HG03565 (cell line): ENCODE measurements around the gene MARCHF10.

Experiments
- ATAC-seq: cut with Tn5 transposase; IDR thresholded peaks from one replicate; pipeline ENCODE4 v1.9.1; 2021; ENCODE audit warnings: mild to moderate bottlenecking, moderate library complexity; ENCODE audit not compliant: unreplicated experiment

Gene MARCHF10

GRCh38 chr17:62822080-62822904 lies 14.2 kb upstream of the MARCHF10 start:
- ATAC-seq, result no peak

GRCh38 chr17:62821189-62822079 lies 13.3 kb upstream of the MARCHF10 start:
- ATAC-seq, result no peak

GRCh38 chr17:62819511-62820221 lies 11.6 kb upstream of the MARCHF10 start:
- ATAC-seq, result no peak

GRCh38 chr17:62818526-62818925 lies 10.4 kb upstream of the MARCHF10 start:
- ATAC-seq, result no peak

GRCh38 chr17:62816282-62816839 lies 8.2 kb upstream of the MARCHF10 start:
- ATAC-seq, result no peak

- ATAC-seq, result no peak
These were observed 1.5 kb upstream of the MARCHF10 start for GRCh38 chr17:62809656-62810055.

- no peak for ATAC-seq
These were observed 459 bp upstream of the MARCHF10 start for GRCh38 chr17:62808576-62808970.

- no peak for ATAC-seq
These were observed 2.9 kb downstream of the MARCHF10 start for GRCh38 chr17:62805234-62805633.

GRCh38 chr17:62804822-62805221 lies 3.3 kb downstream of the MARCHF10 start:
- ATAC-seq, result no peak

- no peak for ATAC-seq
These were observed 4.1 kb downstream of the MARCHF10 start for GRCh38 chr17:62804025-62804424.

GRCh38 chr17:62802561-62803205 lies 5.4 kb downstream of the MARCHF10 start:
- no peak for ATAC-seq

- ATAC-seq, result no peak
These were observed 6.5 kb downstream of the MARCHF10 start for GRCh38 chr17:62801553-62802114.

- ATAC-seq, result no peak
These were observed 7.5 kb downstream of the MARCHF10 start for GRCh38 chr17:62800585-62800984.

GRCh38 chr17:62797959-62798358 lies 10.2 kb downstream of the MARCHF10 start:
- ATAC-seq, result no peak

GRCh38 chr17:62796291-62796690 lies 11.8 kb downstream of the MARCHF10 start:
- ATAC-seq, result no peak

- ATAC-seq, result no peak
These were observed 13.5 kb downstream of the MARCHF10 start for GRCh38 chr17:62794666-62794971.

- ATAC-seq, result no peak
These were observed 14.0 kb downstream of the MARCHF10 start for GRCh38 chr17:62793919-62794665.

- no peak for ATAC-seq
These were observed 15.7 kb downstream of the MARCHF10 start for GRCh38 chr17:62792447-62792800.

- no peak for ATAC-seq
These were observed 16.2 kb downstream of the MARCHF10 start for GRCh38 chr17:62791767-62792446.
